Activated CD4-positive, alpha-beta T cell treated with anti-CD3 and anti-CD28 coated beads for 1 hour (primary cell): ENCODE data around the gene KRTAP4-7.
"Not testable (repeated sequence)": the region's sequence is repeated elsewhere in the genome, so short reads cannot be mapped to it uniquely, and the experiment has no call there.

ENCODE experiments used
- DNase-seq: peaks from one replicate; pipeline ENCODE4 v3.0.0-alpha.2; 2020

The KRTAP4-7 gene

DNA sequence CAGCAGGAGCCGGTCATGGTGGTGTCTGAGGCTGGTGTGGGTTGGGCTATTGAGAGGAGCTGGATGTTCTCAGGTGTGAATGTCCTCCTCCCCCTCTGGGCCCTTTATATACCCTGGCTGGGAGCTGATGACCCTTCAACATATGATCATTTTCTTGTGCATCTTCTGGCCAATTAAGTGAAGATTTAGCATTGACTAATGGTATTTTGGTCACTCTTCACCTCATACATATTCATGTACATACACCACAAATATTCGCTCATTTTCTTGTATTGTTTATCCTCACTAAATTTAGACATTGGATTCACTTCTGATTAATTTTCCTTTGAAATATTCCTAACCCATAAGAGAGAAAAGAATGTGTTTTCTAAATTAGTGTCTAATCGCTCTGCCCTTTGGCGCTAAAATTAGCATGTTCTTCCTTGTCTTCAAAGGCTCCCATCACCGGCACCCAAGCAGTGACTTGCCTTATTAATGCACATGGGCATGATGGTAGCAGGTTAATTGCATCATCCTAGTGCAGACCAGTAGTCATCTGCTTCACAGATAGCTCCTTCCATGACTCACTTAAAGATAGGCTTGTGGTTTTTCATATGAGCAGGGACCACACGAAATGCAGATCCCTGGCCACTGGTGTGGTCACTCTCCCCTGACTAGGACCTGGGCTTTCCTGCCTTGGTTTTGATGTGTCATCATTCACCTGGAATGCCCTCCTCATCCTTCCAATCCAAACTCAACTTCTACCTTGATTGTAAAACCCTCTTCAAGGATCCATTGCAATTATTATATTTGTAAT is 17.9 kb upstream of the KRTAP4-7 start, which contains the start of gene KRTAP2-4:
Gene KRTAP2-4 (minus strand): TSS at position 51 of the 796 bp plus-strand sequence. CDS start 34 bp downstream, at position 17.
- no peak for DNase-seq

- DNase-seq = no peak
Measured at GRCh38 chr17:41067281-41067680, 16.7 kb upstream of the KRTAP4-7 start.

DNA sequence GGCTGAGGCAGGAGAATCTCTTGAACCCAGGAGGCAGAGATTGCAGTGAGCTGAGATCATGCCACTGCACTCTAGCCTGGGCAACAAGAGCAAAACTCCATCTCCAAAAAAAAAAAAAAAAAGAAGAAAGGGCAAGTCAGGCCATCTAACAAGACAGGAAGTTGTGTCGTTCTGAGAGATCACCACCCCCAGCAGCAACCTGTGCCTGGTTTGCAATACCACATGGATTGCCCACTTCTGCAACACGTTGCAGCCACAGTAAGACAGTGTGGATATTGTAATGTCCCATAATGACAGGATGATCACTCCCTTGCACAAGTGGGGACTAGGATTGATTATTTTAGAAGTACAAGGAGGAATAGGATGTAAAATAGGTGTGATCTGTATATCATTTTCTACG is 14.9 kb upstream of the KRTAP4-7 start:
- DNase-seq = no peak

GRCh38 chr17:41071606-41072360 is 12.2 kb upstream of the KRTAP4-7 start:
- DNase-seq = no peak

GRCh38 chr17:41073676-41074075 is 10.3 kb upstream of the KRTAP4-7 start:
- DNase-seq = no peak

- no peak for DNase-seq
Measured at GRCh38 chr17:41076788-41077187, 7.2 kb upstream of the KRTAP4-7 start.

GRCh38 chr17:41082626-41083025 is 1.3 kb upstream of the KRTAP4-7 start:
- no peak for DNase-seq

DNA sequence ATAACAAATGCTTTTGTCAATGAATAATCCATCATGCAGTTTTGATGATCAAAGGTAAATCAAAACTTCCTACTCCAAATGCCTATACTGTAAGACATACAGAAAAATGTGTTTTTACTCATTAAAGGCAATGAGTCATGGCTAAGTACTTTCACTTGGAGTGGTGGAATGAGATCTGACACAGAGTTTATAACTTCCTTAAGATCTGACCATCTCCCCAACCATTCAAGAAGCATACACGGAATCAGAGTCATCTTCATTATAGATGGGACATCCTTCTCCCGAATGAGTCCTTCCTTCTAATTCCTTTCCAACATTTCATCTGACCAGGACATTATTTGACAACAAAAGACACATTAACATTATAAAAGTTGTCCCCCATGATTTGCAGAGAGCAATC is 523 bp upstream of the KRTAP4-7 start:
- not testable (repeated sequence) for DNase-seq

DNA sequence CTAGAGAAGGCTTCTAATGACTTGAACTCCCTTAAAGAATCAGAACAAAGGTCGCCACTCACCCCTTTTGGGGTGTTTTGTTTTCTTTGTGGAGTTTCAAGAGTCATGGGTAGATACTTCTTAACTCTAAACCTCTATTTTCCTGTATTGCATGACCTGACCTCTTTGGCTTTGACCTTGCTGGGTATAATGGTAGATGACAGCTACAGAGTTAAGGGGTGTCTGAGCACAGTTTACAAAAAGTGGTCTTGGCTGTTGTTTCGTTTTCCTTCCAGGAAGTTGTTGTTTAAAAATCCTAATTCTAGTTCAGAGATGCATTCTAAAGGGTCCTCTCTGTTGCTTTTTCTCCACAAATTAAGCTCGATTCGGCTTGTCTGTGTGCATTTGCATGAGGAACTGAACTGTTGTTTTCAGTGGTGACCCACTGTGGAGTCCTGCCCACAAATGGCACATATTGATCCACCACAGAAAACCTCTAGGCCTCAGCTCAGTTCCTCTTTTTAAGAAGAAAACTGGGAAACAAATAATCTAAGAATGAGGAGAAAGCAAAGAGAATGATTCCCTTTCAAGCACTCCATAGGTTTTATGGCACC is 4.9 kb downstream of the KRTAP4-7 start:
- DNase-seq = not testable (repeated sequence)

- DNase-seq = no peak
Measured at GRCh38 chr17:41096055-41096454, 12.1 kb downstream of the KRTAP4-7 start.

- no peak for DNase-seq
Measured at GRCh38 chr17:41098042-41098441, 14.1 kb downstream of the KRTAP4-7 start, which contains the start of gene KRTAP4-8. TSS of gene KRTAP4-8 (minus strand) at chr17:41098142. CDS start at chr17:41098084, 58 bp downstream.

DNA sequence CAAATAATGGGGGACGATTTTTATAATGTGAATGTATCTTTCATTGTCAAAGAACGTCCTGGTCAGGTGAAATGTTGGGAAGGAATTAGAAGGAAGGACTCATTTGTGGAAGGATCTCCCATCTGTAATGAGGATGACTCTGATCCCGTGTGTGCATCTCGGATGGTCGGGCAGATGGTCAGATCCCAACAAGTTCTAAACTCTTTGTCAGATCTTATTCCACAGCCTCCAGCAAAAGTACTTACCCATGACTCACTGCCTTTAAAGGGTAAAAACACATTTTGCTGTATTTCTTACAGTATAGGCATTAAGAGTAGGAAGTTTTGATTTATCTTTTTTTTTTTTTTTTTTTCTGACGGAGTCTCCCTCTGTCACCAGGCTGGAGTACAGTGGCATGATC is 14.5 kb downstream of the KRTAP4-7 start:
- DNase-seq = no peak

DNA sequence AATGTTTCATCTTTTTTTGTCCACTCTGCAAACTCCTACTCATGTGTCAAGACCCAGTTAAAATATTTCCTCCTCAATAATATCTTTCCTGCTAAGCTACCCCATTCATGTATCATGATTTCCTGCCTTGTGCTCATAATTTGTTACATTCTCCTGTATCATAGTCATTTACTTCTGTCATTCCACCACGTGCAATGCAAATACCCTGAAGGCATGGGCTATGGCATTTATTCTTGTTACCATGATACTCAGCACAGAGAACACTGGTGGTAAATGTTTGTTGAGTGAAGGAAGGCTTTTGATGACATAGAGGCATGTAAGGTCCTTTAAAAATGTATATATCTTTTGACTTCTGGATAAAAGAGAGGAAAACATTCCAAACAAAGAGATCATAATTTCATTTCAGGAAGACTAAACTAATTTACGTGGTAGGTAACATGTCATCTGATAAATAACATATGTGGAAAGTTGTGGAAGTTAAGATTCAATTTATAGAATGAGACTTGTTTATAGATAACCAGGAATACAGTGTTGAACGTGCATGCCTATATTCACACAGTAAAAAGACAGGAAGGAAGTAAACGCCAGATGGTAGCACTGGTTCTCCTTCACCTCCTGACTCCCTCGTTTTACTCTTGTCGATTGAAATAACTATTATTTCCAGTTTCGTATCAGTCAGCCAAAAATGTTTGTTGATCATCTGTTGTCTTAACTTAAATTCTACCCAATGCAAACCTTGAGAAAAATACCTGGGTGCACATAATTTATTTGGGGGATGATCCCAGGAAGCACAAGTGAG is 15.9 kb downstream of the KRTAP4-7 start:
- not testable (repeated sequence) for DNase-seq

DNA sequence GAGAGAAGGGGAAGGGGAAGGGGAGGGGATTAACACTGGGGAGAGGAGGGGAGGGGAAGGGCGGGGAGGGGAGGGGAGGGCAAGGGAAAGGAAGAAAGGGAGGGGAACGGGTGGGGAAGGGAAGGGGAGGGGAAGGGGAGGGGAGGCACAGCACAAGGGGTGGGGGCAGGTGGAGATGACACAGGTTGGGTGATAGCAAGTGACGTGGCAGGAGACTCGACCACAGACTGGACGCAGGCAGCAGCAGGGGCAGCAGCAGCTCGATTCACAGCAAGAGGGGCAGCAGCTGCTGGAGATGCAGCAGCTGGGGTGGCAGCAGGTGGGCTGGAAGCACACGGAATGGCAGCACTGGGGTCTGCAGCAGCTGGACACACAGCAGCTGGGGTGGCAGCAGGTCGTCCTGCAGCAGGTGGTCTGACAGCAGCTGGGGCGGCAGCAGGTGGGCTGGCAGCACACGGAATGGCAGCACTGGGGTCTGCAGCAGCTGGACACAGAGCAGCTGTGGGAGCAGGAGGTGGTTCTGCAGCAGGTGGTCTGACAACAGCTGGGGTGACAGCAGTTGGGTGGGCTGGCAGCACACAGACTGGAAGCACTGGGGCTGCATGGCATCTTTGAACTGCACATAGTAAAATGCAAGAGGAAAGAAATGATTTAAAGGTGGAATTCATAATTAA is 17.8 kb downstream of the KRTAP4-7 start, which contains the start of gene KRTAP4-16:
Gene KRTAP4-16 (minus strand): TSS at position 624 of the 674 bp plus-strand sequence. CDS start 0 bp downstream, at position 624.
- no peak for DNase-seq

DNA sequence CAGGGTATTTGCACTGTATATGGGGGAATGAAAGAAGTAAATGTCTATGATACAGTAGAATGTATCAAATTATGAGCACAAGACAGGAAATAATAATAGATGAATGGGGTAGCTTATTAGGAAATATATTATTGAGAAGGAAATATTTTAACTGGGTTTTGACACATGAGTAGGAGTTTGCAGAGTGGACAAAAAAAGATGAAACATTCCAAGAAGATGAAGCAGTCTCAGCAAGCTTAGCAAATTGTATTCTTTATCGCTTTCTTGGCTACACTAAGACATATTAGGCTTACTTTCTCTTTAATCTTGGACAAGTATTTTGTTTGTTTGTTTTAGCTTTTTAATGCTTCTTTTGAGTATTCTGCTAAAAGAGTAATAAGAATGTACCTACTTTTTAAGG is 19.9 kb downstream of the KRTAP4-7 start:
- no peak for DNase-seq

DNA sequence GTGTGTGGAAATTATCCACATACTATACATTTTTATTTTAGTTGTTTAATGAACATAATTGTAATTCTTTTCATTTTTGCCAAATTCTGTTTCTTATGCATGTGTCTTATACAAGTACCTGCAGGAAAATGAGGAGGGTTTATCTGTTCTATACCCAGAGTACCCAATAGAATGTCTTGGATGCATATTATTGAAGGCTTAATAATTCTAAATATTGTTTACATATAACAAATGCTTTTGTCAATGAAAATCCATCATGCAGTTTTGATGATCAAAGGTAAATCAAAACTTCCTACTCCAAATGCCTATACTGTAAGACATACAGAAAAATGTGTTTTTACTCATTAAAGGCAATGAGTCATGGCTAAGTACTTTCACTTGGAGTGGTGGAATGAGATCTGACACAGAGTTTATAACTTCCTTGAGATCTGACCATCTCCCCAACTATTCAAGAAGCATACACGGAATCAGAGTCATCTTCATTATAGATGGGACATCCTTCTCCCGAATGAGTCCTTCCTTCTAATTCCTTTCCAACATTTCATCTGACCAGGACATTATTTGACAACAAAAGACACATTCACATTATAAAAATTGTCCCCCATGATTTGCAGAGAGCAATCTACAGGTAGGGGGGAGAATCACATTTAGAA is 20.6 kb downstream of the KRTAP4-7 start:
- not testable (repeated sequence) for DNase-seq

GRCh38 chr17:41105347-41105746 is 21.4 kb downstream of the KRTAP4-7 start, which contains the start of gene KRTAP4-9:
TSS of gene KRTAP4-9 (plus strand) at chr17:41105389. CDS start at chr17:41105389, 0 bp downstream.
- not testable (repeated sequence) for DNase-seq

DNA sequence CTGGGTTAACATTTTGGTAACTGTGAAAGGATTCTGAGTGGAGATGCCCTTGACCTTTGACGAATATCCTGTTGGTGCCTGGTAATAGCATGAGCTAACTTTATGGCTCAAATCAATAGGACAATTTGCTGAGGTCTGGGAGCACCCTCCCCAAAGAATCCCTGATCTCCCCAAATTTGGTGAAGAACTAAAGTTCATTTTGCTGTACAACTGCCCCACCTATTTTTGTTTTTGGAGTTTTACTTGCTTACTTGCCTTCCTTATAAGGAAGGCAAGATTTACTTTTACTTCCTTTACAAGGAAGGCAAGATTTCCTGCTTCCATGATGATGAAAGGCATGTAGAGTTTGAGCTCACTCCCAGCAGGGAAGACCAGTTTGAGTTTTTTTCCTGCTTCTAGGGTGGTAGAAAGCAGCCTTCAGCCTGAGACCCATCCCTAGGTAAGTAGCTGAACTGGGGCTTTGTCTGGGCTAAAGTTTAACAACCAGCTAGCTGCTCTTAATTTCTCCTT is 24.0 kb downstream of the KRTAP4-7 start:
- DNase-seq = no peak

GRCh38 chr17:41108728-41109386 is 24.9 kb downstream of the KRTAP4-7 start:
- not testable (repeated sequence) for DNase-seq

- no peak for DNase-seq
Measured at GRCh38 chr17:41111151-41111885, 27.4 kb downstream of the KRTAP4-7 start.
